Measurements from ENCODE around the gene LDLRAD4. TPM values are rescaled to one million over a fixed set of nuclear protein-coding genes. Genes with fewer than 3 reads are reported as not detected.

Gene LDLRAD4
- total RNA-seq, 1 experiment from 2014 or later, result 1.7 TPM

DNA sequence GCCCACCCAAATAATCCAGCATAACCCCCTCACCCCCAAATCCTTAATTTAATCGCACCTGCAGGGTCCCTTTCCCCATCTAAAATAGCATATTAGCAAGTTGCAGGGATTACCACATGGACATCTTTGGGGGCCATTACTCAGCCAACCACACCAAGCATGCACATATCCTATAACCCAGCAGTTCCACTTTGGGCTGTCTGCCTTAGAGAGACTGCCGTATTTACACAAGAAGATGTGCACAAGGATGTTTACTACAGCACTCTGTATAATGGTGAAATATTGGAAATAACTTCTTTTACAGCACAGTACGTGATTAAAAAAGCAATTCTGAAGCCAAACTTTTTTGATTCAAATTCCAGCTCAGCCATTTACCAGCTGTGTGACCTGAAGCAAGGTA lies 17.3 kb upstream of the LDLRAD4 start:
- no peak for DNase-seq (ENCODE audit: low spot score)

DNA sequence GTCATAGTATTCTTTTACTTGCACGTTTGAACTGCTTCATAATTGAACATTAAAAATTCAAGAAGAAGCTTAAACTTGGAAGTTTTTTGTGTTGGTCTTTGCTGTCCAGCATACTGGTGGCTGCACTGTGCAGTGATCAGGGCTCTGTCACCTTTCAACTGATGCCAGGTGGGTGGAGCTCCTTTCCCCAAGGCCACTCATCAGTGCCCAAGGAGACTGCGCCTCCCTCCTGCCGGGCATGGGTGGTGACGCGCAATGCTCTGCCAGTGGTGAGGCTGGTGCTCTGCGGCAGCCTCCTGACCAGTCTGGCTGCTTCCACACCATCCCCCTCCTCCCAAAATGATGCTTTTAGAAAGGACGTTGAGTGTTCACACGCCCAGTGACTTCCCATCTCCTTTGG lies 16.0 kb upstream of the LDLRAD4 start:
- peak; percentile 23 for DNase-seq (ENCODE audit: low spot score)

DNA sequence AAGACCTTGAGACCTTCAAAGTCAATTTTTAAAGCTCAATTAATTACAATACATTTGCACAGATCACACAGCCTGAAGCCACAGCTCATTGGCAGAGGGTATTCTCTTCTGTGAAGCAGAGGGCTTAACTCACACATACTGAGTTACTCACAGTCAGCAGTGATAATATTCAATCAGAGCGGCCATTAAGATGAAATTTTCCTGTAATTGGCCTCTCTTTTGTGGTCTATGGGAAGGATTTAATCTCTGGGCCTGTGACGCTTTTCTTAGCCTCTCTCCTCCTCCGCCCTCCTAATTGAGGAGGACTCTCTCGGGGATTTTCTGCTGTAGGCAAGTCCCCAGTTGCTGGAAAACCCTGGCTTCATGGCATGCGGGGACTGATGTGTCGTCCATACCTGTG lies 12.3 kb upstream of the LDLRAD4 start:
- no peak for DNase-seq (ENCODE audit: low spot score)

DNA sequence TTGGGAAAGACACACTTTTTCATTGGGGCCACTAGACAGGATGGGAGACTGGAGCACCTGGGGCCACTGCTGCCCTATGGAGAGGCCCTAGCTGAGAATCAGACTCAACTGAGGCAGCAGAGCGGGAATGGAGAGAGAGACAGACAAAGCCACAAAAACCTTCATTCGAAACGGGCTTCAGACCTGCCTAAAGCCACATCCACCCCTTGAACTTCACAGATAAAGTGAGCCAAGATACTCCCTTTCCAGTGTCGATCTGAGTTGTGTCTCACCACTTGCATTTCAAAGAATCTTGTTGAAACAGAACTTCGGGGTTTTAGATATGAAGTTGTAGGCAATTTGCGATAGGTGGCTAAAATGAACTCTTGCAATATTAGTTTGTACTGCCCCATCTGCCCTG lies 11.3 kb upstream of the LDLRAD4 start:
- no peak for DNase-seq (ENCODE audit: low spot score)

DNA sequence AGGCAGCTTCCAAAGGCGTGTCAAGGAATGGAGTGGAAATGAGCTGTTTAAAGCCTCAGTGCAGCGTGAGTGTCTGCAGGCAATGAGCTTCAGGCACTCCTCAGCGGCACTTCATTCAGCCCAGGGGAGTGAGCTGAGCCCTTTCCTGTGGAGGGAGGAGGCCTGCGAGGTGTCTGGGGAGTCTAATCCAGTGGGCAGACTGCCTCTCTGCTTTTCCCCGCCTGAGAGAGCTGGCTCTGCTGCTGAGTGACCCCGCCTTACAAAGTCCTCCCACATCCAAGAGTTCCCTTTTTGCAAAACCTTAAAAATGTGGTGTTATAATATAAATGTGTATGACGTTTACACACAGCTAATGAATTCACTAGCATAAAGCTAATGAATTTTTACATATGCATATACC lies 7.0 kb upstream of the LDLRAD4 start:
- DNase-seq (ENCODE audit: low spot score), result no peak

DNA sequence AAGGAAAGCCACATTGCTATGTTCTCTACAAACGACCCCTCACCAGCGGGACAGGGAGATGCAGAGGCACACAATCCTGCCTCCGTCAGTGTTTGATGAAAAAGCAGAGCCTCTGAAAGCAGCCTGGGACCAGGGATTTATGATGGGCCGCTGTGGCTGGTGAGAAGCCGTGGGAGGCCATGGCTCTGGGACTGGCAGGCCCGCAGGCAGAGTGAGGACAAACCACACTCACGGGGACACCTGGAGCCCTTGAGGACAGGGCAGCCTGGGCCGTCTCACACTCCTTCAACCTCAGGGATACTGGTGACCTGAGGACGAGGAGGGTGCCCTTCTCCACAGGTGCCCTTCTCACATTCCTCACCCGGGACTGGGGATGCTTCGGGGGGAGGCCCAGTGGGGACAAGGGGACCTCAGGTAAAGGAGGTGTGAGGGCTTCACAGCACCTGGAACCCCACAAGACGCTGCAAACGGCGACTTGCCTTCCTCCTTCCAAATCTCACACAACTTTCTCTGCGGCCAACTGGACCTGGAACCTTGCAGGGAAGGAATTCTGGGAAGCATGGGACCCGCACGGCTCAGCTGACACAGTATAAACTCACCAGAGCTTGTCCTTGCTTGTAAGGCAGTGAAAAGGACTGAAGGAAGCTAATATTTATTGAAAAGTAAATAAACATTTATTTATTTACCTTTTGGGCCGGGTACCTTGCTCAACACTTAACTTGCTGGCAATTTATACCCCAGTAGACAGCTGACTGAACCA lies 5.3 kb upstream of the LDLRAD4 start:
- no peak for DNase-seq (ENCODE audit: low spot score)

DNA sequence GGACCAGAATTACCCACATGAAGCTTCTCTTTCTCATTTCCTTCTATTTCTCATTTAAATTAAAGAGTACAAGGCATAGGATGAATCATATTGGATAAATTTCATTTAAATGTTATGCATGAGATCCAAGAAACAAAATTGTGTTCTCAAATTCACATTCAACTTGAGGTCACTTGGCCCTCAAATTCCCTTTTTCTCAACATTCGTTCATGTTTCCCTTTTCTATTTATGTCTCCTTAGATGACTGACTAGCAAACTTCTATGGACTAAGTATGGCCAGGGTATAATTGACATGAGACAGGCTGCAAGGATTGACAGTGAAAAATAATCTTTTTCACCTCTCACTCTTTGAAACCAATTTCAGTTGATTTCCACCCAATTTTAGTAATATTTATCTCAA lies 4.0 kb upstream of the LDLRAD4 start:
- no peak for DNase-seq (ENCODE audit: low spot score)

DNA sequence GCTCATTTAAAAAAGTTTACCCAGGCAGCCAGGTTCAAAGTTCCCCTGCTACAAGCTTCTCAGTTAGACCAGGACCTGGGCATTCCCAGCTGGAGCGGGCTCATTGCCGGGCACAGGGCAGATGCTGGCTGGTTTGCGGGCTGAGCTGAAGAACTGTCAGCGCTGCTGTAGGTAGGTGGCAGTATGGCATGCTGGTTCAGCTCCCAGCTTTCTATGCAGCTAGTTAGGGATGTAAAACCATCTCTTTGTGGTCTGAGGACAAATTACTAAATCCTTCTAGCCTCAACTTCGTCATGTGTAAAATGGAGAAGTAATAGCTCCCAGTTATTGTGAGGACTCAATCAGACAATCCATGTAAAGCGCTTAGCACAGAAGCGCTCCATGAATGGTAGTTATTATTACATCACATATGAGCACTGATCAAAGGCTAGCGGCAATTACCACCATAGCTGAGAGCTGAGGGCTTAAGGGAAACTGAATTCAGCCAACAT lies 2.4 kb upstream of the LDLRAD4 start:
- peak; percentile 66 for DNase-seq (ENCODE audit: low spot score)

DNA sequence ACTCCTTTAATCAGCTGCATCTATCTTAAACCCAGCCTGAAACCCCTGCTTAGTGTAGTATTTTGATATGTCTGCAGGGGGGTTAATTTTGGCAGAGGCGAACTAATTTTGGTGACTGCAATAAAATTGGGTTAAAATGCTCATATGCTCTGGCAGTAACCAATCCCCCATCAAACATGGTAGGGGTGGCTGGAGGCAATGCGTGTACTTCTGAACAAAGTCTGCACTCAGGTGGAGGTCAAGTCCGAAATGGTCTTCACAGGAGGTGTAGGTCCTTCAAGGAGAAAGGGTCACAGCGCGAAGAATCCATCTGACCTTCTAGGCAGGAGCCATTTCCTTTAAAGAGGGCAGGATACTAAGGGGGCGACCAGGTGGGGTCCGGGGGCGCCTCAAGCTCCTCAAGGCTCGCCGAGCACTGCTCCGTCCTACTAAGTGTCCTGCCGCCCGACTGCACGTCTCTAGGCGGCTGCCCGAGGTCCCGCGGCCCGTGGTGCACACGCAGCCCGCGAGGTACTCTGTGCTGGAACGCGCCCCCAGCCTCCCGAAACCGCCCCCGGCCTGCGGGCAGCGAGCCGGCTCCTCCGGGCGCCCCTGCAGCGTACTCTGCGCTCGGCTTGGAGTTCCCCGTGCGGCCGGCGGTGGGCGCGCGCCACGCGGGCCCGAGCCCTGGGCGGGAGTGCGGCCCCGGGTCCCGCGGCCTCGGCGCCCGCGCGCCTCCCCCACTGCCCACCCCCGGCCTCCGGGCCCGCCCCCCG lies 1.7 kb upstream of the LDLRAD4 start:
- DNase-seq (ENCODE audit: low spot score), result no peak

DNA sequence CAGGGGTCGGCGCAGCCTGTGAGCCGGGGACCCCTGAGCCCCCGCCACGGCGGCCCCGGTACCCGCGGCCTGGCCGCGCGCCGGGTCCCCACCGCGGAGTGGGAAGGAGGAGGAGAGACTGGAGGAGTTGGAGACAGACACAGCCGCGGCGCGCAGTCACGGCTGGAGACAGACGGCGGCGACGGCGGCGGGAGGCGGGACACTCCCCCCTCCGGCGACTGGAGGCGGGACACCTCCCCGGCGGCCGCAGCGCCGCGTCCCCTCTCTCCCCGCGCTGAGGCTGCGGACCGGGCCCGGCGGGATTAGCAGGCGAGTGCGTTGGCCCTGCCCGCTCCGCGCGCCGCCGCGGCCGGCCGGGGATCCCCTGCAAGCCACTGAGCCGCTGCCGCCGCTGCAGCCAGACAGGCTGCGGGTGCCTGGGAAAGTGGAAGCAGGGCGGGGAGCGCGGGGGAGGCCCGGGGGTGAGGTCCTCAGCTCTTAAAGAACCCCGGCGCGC lies 1.0 kb upstream of the LDLRAD4 start:
- no peak for DNase-seq (ENCODE audit: low spot score)

DNA sequence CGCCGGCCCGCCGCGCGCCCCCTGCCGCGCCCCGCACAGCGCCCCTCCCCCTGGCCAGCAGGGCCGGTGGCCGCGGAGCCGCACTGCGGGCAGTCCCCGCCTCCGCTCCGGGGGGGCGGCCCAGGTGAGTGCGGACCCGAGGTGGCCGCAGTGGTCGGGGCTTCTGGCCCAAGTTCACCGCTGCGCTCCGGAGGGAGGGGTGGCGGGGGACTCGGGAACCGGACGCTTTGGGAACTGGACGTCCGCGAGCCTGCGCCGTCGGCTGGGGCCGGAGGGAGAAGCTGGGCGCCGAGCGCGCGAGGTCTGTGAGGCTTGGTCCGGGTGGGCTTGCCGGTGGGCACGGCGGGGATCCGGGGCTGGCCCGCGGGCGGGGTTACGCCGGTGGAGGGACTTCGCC lies 591 bp upstream of the LDLRAD4 start:
- DNase-seq (ENCODE audit: low spot score), result no peak

DNA sequence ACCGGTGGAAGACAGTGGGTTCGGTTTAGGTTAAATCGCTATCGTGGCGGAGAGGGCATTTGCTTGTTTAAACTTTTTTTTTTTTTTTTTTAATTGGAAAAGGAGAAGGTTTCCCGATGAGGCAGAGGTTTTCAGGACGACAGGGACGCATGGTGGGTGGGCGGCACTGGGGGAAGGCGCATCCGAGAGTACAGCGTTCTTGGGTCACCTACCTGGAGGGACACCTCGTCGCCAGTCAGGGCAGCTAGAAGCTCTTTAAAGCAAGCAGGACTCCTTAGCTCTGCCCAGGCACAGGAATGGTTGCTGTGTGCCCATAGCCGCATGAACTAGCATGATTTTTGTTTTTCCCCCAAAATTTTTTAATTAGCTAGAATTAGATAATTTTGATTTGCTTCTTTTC lies 437 bp downstream of the LDLRAD4 start:
- no peak for DNase-seq (ENCODE audit: low spot score)

DNA sequence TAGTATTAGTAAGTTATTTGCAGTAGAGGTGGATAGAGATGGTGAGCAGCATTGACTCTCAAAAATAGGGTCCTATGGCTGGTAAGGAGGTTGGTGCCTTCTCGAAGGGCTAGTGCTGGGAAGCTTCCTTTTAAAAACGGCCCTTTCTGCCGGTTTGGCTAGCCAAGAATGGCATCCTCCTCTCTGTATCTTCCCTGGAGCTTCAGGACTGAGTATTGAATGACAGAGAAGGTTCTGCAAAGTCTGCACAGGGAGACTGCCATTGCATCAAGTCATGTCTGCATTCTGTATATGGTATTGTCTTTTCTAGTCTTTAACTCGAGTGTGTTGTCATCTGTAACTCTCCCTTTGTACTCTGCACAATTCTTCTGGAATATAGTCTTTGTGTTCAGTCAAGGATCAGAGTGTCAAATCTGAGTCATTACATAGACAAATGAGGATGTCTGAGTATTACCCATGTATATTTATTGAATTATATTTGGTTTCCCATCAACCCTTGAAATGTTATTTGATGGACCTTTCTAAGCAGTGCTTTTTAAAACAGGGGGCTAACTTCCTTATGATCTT lies 1.1 kb downstream of the LDLRAD4 start:
- no peak for DNase-seq (ENCODE audit: low spot score)

DNA sequence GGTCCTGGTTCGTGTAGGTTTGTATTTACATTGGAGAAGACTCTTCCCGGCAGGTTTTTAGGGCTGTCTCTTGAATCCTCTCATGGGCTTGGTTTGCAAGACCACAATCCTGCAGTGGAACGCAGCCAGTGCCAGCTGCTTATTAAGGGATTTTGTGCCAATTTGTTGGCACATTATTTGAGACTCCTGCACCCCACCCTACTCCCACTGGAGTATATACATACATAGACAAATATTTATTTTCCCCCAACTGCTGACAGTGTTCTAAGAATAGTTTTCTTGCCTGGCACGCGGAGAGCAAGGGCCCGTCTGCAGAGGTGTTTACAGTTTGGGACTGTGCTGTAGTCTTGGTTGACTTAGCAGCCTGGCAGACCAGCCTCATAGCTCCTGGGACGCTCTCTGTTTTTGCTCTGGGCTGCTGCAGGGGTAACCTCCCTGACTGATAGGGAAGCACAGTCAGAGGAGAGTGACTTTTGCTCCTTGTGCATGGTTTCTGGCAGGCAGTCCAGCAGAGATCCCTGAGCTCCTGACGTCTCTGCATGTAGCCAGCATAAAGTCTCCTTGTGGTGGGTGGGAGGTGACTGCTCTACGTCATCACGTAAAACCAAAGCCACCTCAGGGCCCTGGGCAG lies 1.9 kb downstream of the LDLRAD4 start:
- no peak for DNase-seq (ENCODE audit: low spot score)

DNA sequence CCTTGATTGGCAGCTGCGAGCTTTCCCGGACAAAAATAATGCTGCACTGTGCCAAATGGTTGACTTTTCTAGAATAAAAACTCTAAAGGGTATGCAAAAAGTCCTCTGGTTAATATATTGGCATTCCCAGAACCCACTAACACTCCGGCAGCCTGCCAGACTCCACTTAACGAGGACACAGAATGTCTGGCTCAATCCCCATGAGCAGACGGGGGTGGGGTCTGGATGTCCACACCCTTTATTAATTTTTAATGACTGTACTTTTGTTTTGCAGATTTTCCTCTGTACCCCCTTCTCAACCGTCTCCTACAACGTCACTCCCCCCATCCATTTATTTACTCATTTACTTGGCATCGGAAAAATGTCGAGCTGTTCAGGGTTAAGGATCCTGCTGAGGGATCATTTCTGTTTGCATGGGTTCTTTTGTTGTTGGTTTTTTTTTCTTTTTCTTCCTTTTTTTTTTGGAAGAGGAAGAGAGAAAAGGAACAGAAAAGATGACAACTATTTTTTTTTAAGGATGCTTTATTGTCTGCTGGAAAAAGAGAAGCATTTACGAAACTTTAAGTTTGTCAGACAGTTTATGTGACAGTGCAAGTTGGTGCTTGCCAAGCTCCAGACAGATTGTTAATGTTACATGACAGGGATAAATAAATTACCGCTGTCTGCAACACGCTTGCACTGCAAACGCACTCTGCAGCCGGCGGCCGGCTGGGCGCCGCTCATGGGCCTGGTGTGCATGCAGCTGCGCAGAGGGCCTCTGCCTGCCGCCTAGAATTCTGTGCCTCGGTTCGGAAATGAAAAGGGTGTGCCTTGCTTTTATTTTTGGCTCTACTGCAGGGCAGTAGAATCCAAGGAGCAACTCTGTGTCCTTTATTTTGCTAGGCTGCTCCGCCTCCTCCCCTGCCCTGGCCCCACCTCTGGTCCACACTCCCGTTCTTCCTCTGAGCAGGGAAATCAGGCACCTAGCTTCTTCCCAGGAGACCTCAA lies 3.6 kb downstream of the LDLRAD4 start:
- DNase-seq (ENCODE audit: low spot score), result no peak

DNA sequence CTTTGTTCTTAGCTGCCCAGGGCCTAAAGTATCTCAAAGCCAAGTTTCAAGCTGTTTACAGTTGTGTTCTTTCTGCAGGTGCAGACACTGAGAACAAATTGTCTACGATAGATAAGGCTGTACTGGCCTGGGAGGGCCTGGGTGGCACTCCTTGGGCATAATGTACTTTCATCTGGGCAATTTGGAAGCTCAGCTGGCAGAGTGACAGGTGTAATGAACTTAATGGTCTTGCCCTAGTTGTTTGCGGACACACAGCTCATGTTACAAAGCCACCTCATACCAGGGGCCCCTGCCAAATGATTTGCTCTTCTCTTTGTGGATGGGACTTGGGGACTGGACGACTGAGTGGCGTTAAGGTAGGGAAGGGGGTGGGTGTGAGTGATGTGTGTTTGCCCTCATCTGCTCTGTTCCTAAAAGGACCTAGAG lies 4.3 kb downstream of the LDLRAD4 start:
- DNase-seq (ENCODE audit: low spot score), result no peak

DNA sequence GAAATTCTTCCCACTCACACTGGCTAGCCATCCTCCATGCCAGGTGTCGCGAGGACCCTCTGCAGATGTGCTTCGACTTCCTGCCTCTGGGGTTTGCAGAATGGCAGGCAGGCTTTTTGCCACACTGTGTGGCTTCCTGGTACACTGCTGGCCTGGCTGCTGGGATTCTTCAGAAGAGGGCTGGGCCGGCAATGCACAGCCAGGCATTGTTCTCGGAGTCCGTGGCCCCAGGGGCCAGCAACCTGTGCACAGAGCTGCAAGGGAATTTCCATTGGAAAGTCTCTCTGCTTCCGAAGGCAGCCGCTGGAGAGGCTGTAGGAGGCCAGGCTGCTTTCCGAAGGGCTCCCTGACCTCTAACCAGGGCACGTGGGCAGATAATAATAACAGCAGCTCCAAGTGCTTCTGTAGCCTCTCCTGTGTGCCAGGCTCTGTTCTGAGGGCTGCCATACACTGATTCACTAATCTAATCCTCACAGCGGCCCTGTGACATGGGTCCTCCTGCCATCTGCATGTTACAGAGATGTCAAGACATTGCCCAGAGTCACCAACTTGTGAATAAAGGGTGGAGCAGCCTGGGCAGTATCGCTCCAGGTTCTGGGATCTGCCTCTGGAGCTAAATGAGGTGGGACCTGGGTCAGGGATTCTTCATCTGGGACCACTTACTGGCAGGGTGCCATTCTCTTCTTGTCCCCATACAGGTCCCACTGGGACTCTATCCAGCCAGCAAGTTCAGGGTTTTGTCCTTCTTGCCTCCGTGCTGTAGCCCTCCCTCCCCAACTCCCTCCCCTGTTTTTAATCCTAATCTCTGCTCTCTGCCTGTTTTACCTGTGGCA lies 5.0 kb downstream of the LDLRAD4 start:
- DNase-seq (ENCODE audit: low spot score), result no peak

DNA sequence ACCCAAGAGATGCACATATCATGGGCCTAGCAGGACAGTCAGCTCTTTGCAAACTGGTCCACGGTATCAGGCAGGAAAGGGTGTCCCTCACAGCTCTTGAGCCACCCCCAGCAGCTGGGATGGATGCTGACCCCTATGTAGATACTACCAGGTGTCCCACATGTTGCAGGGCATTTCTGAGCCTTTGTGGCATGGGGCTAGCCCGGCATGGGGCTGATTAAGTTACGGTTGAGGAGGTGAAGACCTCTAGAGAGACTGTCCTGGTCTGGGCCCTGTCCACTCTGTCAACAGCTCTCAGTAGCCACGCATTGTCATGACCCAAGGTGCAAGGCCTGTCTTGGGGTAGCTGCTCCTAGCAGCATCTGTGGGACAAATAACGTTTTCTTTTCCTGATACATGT lies 6.7 kb downstream of the LDLRAD4 start:
- no peak for DNase-seq (ENCODE audit: low spot score)

DNA sequence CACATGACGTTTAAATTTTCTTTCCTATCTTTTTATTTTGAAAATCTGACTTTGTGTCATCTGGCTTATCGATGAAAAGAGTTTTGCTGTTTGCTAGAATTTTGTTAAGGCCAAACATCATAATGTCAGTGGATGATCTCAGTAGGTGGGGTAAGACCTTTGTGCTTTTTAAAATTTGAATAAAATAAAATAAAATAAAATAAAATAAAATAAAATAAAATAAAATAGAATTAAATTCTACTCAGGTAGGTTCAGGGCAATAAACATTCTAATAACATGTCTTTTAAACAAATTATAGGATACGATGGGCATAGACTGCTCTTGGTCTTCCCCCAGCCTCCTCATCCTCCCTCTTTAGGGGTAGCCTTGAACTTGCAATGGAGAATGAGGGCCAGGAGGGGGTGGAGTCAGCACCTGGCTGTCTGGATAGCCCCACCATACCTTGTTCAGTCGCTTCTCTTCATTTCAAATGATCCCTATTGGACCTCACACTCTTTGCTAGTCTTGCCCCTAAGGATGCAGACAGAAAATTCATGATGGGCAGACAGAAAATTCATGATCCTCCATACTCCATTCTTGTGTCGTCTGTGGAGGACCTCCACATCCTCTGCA lies 8.1 kb downstream of the LDLRAD4 start:
- DNase-seq (ENCODE audit: low spot score), result no peak
